ENCODE data around the gene DAGLA.
"Not testable (repeated sequence)": the region's sequence is repeated elsewhere in the genome, so short reads cannot be mapped to it uniquely, and the experiment has no call there.

Gene DAGLA

DNA sequence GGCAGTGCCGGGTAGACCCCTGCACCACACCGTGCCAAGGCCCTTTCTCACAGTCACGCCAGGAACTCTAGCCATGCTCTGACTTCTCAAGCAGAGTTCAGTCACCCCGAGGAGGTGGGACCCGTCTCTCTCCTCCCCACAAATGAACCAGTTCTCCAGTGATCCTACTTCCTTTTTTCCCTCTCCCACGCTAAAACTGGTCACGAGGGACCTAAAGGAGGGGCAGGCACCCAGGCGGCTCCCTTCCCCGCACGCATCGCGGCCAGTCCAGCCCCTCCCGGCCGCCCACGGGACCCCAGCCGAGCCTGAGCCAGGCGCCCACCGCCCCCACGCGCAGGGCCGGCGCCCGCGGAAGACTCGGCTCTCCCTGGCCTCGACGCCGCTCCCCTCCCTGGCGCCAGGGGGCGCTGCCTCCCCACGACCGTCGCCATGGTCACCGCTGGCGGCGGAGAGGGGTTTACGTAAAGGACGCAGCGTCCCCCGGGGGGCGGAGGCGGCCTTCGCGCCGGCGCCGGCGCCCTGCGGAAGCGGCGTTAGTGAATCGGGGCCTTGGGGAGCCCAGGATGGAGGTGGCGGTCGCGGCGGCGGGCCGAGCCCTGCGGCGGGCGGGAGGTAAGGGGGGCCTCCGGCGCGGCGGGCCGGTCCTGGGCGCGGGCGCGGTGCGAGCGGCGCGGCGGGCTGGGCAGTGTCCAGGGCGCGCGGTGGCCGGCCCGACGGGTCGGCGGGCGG is at the start of gene DAGLA:
TSS of gene DAGLA (plus strand) at position 499 of the 729 bp plus-strand sequence. CDS start 39,765 bp downstream, outside the sequence.
- DNase-seq = peak in 49 of 56 donors; percentile 31 to 86 (median 67)

DNA sequence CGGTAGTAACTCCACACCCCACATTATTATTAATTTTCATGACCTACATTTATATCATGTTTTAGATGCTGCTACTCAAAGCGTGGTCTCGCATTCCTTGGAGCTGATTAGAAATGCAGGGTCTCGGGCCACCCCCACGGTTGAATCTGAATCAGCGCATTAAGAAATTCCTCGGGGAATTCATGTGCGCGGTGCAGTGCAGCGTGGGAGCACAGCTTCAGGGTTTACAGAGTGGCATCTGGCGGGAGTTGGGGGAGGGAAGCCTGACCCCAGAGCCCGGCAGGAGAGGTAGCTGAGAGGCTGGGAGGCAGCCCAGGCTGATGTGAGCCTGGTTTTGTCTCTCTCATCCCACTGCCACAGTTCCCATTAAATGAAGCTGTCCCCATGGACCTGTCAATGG is 48.1 kb upstream of the DAGLA start:
- peak in 18 of 56 donors; percentile 9 to 75 (median 26) for DNase-seq

GRCh38 chr11:61635304-61635703 is 44.9 kb upstream of the DAGLA start:
- no peak for DNase-seq

- DNase-seq = peak in 1 of 56 donors; percentile 16
Observed at GRCh38 chr11:61635787-61636186, 44.4 kb upstream of the DAGLA start.

DNA sequence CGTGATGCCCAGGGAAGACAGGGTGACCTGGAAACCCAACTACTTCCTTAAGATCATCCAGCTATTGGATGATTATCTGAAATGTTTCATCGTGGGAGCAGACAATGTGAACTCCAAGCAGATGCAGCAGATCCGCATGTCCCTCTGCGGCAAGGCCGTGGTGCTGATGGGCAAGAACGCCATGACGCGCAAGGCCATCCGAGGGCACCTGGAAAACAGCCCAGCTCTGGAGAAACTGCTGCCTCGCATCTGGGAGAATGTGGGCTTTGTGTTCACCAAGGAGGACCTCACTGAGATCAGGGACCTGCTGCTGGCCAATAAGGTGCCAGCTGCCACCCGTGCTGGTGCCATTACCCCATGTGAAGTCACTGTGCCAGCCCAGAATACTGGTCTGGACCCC is 43.5 kb upstream of the DAGLA start:
- peak in 7 of 56 donors; percentile 11 to 43 (median 25) for DNase-seq

GRCh38 chr11:61637277-61637676 is 42.9 kb upstream of the DAGLA start:
- no peak for DNase-seq

DNA sequence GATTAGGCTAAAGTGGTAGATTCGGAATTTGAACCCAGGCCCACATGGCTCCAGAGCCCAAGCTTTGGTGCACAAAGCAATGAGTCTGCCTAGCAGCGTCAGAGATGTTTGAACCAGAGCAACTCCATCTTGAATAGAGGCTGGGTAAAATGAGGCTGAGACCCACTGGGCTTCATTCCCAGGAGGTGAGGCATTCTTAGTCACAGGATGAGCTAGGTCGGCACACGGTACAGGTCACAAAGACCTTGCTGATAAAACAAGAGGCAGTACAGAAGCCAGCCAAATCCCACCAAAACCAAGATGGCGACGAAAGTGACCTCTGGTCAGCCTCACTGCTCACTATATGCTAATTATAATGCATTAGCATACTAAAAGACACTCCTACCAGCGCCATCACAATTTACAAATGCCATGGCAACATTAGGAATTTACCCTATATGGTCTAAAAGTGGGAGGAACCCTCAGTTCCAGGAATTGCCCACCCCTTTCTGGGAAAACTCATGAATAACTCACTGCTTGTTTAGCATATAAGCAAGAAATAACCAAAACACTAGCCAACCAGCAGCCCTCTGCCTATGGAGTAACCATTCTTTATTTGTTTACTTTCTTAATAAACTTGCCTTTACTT is 40.3 kb upstream of the DAGLA start:
- DNase-seq = no peak

DNA sequence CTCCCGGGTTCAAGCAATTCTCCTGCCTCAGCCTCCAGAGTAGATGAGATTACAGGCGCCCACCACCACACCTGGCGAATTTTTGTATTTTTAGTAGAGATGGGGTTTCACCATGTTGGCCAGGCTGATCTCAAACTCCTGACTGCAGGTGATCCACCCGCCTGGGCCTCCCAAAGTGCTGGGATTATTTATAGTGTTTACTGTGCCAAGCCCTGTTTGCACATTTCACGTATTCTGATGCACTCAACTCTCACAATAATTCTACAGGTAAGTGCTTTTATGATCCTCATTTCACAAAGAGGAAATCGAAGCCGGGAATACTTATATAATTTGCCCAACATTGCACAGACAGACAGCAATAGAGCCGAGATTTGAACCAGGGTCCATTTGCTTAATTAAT is 38.0 kb upstream of the DAGLA start:
- DNase-seq = no peak

- no peak for DNase-seq
Observed at GRCh38 chr11:61645179-61645868, 34.9 kb upstream of the DAGLA start.

DNA sequence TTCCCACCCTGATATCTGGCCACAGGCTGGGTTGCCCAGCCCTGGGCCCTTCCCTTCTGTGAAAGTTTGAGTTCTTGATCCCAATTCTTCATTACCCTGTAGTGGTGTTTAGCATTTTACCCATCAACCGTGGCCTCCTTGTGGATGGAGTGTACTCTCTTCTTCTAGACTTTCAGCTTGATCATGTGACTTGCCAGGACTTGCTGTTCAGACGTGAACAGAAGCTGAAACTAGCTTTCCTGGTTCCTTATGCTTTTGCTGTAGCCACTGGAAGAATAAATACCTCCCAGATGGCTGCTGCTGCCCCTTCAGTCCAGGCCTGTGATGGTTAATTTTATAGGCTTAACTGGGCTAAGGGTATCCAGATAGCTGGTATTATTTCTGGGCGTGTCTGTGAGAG is 32.7 kb upstream of the DAGLA start:
- DNase-seq = no peak

DNA sequence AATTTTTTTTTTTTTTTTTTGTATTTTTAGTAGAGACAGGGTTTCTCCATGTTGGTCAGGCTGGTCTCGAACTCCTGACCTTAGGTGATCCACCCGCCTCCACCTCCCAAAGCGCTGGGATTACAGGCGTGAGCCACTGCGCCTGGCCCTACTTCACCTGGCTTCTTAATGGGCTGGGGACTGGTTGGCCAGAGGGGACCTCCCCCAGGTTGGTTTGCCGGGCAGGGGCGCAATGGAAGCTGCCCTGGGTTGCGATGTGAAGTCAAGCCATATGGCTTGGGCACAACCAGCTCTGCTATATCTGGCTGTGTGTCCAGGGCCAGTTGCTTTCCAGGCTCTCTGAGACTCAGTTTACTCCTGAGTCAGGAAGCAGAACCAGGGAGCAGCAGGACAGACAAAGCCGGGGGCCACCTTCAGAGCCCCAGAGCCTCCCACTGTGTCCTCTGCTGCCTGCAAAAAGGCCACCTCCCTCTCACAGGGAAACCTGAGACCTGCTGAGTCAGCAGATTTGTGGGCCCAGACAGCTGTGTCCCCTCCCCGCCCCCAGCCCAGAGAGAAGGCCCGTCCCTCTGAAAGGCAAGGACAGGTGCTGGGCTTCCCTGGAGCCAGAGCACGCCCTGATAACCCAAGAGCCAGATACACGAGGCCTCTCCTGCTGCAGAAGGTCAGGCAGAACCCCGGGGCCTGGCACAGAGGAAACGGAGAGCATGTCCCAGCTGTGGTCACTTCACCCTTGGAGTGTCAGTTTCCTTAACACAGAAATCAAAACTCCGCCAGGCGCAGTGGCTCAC is 29.2 kb upstream of the DAGLA start:
- no peak for DNase-seq

DNA sequence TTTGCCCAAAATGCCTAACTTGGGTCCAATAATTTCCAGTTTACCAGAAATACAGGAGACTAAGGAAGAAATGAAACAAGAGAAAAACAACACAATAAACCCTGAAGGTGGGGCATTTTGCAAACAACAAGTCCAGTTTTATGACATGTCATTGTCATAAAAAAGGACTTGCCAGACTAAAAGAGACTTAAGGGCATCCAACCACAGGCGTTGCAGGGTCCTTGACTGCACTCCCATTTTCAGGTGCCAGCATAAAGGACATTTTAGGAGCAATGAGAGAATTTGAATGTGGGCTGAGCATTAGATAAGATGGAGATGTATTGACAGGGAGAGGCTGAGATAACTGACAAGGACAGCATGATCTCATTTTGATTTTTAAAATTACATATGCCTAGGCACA is 28.1 kb upstream of the DAGLA start:
- no peak for DNase-seq

DNA sequence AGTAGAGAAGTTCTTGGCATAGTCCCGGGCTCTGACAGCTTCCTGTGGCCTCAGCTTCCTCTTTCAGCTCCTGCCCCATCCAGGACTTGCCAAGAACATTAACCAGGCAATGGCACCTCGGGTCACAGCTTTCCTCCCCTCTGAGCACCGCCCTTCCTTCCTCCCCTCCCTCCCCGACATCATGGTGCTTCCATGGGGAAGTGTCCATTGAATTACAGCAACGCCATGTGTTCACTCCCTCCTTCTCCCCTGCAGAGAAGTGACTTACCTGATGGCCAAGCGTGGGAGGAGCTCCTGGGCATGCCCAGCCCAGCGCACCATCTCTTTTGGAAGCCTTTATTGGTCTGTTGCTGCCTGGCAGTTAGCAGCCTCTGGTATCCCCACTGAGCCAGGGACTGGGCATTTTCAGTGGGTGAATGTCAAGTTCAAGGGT is 25.8 kb upstream of the DAGLA start:
- DNase-seq = peak in 1 of 56 donors; percentile 2

GRCh38 chr11:61655266-61656159 is 24.7 kb upstream of the DAGLA start:
- not testable (repeated sequence) for DNase-seq

- DNase-seq = no peak
Observed at GRCh38 chr11:61656347-61657077, 23.7 kb upstream of the DAGLA start.

- no peak for DNase-seq
Observed at GRCh38 chr11:61657566-61658290, 22.5 kb upstream of the DAGLA start.

- DNase-seq = no peak
Observed at GRCh38 chr11:61659413-61660196, 20.6 kb upstream of the DAGLA start.

- DNase-seq = not testable (repeated sequence)
Observed at GRCh38 chr11:61660997-61661396, 19.2 kb upstream of the DAGLA start.

Measured in nucleus accumbens (tissue), 56 donors.